Effector memory CD8-positive, alpha-beta T cell (primary cell): ENCODE data around the gene ENGASE.
"Not testable (repeated sequence)": the region's sequence is repeated elsewhere in the genome, so short reads cannot be mapped to it uniquely, and the experiment has no call there.

Experiments used
- ATAC-seq: fragments of 150-1000 bp; cut with Tn5 transposase; replicated peaks from 2 replicates; pipeline ENCODE4 v1.10.0; 2021; ENCODE audit warnings: mild to moderate bottlenecking, moderate library complexity
- DNase-seq, 3 experiments: peaks; one replicate each; pipeline ENCODE4 v3.0.0; 2021
- H3K27ac Mint-ChIP-seq, 2 donors: one replicate each; pipeline ENCODE4 v1.8.0; 2022; ENCODE audit warnings: mild to moderate bottlenecking in 2 of 2, mixed read lengths in 2 of 2, moderate library complexity in 2 of 2
- H3K27me3 Mint-ChIP-seq, 2 donors: one replicate each; pipeline ENCODE4 v1.8.0; 2022; ENCODE audit warnings: mixed read lengths in 2 of 2
- H3K36me3 Mint-ChIP-seq: one replicate; pipeline ENCODE4 v1.8.0; 2022; ENCODE audit warnings: mild to moderate bottlenecking, moderate library complexity, mixed read lengths; ENCODE audit not compliant: insufficient read depth
- H3K4me1 Mint-ChIP-seq, 2 donors: one replicate each; pipeline ENCODE4 v1.8.0; 2022; ENCODE audit warnings: low read depth in 2 of 2, mixed read lengths in 2 of 2
- H3K4me3 Mint-ChIP-seq, 2 donors: one replicate each; pipeline ENCODE4 v1.8.0; 2022; ENCODE audit warnings: mild to moderate bottlenecking in 2 of 2, mixed read lengths in 2 of 2, moderate library complexity in 2 of 2
- H3K9me3 Mint-ChIP-seq, 2 donors: one replicate each; pipeline ENCODE4 v1.8.0; 2022; ENCODE audit warnings: mixed read lengths in 2 of 2
- total RNA-seq, 9 experiments: gene quantifications; one replicate each; lab custom pipeline; 2026; lab: John Stamatoyannopoulos, UW

ENGASE gene, protein sequence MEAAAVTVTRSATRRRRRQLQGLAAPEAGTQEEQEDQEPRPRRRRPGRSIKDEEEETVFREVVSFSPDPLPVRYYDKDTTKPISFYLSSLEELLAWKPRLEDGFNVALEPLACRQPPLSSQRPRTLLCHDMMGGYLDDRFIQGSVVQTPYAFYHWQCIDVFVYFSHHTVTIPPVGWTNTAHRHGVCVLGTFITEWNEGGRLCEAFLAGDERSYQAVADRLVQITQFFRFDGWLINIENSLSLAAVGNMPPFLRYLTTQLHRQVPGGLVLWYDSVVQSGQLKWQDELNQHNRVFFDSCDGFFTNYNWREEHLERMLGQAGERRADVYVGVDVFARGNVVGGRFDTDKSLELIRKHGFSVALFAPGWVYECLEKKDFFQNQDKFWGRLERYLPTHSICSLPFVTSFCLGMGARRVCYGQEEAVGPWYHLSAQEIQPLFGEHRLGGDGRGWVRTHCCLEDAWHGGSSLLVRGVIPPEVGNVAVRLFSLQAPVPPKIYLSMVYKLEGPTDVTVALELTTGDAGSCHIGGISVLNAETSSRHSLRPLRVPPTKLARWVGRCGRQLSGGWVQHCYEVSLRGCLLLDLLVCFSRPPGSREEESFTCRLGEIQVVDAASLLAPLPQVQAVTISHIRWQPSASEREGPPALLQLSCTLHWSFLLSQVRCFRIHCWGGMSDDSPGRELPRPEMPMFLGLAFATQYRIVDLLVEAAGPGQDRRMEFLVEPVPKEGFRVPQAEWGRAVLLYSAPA
- 33.0 to 101 (median 66.1) reads per million in 9 experiments for total RNA-seq

DNA sequence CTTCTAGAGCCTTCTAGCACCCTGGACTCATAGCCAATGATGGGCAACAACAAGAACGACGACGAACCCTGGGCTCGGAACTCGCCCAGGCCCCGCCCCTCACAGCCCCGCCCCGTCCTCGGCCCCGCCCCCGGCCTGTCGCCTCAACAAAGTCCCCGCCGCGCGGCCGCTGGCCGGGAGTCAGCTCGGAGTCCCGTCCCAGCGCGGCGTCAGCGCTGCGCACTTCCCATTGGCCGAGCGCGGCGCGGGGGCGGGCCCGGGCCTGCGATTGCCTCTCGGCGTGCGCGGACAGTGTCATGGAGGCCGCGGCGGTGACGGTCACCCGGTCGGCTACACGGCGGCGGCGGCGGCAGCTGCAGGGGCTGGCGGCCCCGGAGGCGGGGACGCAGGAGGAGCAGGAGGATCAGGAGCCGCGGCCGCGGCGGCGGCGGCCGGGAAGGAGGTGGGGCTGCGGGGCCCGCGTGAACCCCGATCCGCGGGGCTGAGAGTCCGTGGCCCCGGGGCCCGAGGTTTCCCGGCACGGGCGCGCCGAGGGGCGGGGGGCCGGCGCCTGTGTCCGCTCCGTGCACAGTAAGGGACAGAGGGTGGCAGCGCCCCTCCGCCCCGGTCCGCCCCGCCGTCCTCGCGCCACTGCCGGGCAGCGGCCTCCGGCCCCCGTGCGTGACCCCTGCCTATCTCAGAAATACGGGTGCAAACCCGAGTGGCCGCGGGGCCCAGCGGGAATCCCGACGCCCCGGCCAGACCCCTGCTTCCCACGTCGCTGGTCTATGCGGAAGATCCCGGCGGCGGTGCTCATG lies at the start of gene ENGASE:
Gene ENGASE, plus strand, starts transcription at position 176 of the 797 bp plus-strand sequence. Its CDS starts 121 bp downstream, at position 297.
- H3K36me3 Mint-ChIP-seq, result peaks cover 7% of the 10 kb centered on the region
- peaks cover 10 to 21% of the 10 kb centered on the region in 2 donors for H3K4me1 Mint-ChIP-seq
- H3K4me3 Mint-ChIP-seq, result peak within 1 kb of the TSS; percentile 75 to 86
- ATAC-seq (peak; percentile 95), DNase-seq (peak; percentile 84 to 90 (median 84))
- no peaks in the 10 kb centered on the region for H3K27me3 Mint-ChIP-seq
- H3K9me3 Mint-ChIP-seq, result no peaks in the 10 kb centered on the region
- peak within 1 kb of the TSS; percentile 74 to 84 for H3K27ac Mint-ChIP-seq

DNA sequence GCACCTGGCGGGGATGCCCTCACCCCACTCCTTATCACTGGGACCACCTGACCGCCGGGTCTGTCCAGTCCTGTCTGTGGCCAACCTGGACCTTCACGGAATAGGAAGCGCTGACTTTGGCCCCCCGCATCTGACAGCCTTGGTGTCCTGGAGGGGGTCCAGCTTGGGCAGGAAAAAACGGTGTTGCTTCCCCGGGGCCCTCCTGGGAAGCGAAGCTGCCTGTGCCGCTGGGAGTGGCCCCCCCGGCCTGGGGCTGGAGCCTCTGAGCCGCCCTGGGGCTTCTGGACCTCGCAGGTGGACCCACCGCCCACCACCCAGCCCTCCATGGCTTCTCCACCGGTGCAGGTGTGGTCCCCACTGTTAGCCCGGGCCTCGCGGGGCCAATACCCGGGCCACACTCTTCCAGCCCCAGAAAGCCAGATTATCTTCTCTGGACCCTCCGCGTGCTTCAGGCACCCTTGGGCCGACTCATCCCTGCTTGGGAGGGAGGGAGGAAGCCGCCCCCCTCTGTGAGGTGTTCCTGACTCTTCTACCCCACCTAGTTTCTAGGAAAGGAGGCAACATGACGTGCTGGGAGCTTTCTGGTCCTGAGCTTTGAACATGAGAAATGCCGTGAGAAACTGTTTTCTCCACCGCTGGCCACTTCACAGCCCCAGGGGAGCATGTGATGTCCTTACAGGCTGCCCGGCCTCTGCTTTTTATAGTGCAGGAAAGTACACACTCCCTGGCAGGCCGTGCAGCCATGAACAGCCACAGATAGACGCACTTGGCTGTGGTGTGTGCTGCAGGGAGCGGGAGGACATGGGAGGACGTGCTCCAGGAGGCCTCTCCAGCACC lies 49.5 kb upstream of the ENGASE start:
- H3K27ac Mint-ChIP-seq, result no peak overlapping the region
- H3K4me1 Mint-ChIP-seq, result peaks cover 9 to 12% of the 10 kb centered on the region in 2 donors
- H3K9me3 Mint-ChIP-seq, result no peaks in the 10 kb centered on the region
- no peak for ATAC-seq
- peak overlapping the region; percentile 82 to 94 for H3K4me3 Mint-ChIP-seq
- peaks cover 36 to 46% of the 10 kb centered on the region in 2 donors for H3K27me3 Mint-ChIP-seq
- no peak for DNase-seq
- no peaks in the 10 kb centered on the region for H3K36me3 Mint-ChIP-seq

DNA sequence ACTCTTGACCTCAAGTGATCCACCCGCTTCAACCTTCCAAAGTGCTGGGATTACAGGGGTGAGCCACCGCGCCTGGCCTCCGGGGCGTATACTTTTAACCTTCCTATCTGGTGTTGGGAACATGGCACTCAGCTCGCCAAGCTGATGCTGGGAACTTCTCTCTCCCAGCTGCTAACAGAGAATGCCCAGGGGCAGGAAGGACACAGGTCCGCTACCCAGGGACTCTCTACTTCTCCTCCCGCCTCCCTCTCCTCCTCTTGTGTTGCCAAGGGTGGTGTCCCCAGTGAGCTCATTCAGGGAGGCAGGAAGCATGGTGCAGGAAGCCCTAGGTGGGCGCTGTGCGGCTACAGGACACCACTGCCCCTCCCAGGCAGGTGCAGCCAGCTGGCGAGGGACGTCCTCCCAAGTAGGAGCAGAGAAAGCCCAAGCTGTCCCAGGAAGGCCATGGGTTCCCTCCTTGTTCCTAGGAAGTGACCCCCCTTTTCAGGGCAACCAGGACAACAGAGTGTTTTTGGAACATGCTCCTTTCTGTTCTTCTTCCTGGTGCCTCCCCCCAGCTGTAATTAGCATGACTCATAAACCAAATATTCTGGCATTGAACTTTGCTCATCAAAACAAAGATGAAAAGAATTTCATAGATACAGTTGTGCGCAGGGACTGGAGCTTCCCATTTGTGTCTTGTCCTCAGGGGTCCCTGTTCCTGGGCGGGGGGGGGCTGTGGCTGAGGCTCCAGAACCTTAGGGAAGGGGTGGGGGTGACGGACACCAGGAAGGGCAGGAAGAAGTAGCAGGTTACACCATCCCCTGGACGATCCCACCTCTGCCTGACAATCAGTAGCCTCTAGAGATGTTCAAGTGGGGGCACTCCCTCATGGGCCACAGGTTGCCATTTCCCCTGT lies 48.0 kb upstream of the ENGASE start:
- peaks cover 51 to 57% of the 10 kb centered on the region in 2 donors for H3K27me3 Mint-ChIP-seq
- no peak for ATAC-seq
- H3K4me3 Mint-ChIP-seq, result no peak overlapping the region
- H3K4me1 Mint-ChIP-seq, result peaks cover 9 to 12% of the 10 kb centered on the region in 2 donors
- H3K36me3 Mint-ChIP-seq, result no peaks in the 10 kb centered on the region
- no peak for DNase-seq
- no peak overlapping the region for H3K27ac Mint-ChIP-seq
- no peaks in the 10 kb centered on the region for H3K9me3 Mint-ChIP-seq

DNA sequence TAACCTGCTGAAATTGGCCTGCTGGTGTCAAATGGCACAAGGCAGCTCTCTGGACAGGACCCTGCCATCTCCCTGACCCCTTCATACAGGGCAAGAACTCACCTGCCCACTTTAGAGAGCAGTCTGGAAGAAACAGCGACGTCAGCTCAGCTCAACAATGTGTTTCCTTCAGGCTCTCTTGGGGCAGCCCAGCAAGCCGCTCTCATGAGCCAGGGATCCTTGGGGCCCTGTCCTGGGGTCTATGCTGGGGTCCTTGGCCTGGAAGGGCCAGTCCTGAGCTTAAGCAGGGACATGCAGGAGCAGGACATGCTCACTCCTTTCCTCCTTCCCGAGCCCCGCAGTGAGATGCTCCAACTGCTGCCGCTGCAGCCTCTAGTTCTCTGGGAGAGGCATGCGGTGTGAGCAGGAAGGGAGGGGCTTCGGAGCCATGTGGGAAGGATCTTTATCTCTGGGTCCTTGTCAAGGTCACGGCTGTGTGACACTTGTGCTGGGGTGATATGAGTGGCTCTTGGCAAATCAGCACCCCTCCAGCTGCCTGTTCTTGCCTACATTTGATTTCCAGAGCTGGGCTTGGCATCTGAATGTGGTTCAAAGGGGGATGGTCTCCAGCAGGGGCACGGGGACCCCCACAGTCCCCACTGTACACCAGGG lies 47.2 kb upstream of the ENGASE start:
- no peaks in the 10 kb centered on the region for H3K9me3 Mint-ChIP-seq
- no peak overlapping the region for H3K27ac Mint-ChIP-seq
- DNase-seq (no peak), ATAC-seq (no peak)
- no peaks in the 10 kb centered on the region for H3K36me3 Mint-ChIP-seq
- H3K4me1 Mint-ChIP-seq, result peaks cover 9 to 12% of the 10 kb centered on the region in 2 donors
- H3K27me3 Mint-ChIP-seq, result peaks cover 59 to 65% of the 10 kb centered on the region in 2 donors
- no peak overlapping the region for H3K4me3 Mint-ChIP-seq

DNA sequence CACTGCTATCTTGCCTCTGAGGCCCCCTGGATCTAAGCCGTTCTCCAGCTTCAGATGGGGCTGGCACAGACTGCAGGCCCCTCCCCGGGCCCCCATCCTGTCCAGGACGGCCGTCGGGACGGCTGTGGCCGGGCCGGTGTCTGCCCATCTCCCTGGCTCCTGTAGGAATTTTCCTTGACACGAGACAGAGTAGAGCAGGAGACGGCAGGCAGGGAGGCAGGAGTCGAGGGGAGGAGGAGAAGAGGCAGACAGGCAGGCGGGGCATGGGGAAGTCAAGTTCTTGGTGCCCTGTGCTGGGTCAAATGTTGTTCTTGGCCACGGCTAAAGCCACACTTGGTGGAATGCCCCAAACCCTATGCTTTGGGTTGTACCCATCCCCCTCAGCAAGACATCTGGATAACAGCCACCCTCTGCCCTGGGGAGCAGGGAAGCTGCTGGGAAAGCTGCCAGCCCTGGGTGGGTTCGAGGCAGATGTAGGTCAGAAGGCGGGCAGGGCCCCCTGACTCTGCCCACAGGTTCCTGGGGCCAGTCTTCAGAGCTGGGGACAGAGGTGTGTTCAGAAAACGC lies 46.6 kb upstream of the ENGASE start:
- H3K27ac Mint-ChIP-seq, result no peak overlapping the region
- H3K4me1 Mint-ChIP-seq, result peaks cover 9 to 11% of the 10 kb centered on the region in 2 donors
- H3K9me3 Mint-ChIP-seq, result no peaks in the 10 kb centered on the region
- H3K4me3 Mint-ChIP-seq, result no peak overlapping the region
- no peaks in the 10 kb centered on the region for H3K36me3 Mint-ChIP-seq
- H3K27me3 Mint-ChIP-seq, result peaks cover 61 to 71% of the 10 kb centered on the region in 2 donors
- ATAC-seq (no peak), DNase-seq (no peak)

DNA sequence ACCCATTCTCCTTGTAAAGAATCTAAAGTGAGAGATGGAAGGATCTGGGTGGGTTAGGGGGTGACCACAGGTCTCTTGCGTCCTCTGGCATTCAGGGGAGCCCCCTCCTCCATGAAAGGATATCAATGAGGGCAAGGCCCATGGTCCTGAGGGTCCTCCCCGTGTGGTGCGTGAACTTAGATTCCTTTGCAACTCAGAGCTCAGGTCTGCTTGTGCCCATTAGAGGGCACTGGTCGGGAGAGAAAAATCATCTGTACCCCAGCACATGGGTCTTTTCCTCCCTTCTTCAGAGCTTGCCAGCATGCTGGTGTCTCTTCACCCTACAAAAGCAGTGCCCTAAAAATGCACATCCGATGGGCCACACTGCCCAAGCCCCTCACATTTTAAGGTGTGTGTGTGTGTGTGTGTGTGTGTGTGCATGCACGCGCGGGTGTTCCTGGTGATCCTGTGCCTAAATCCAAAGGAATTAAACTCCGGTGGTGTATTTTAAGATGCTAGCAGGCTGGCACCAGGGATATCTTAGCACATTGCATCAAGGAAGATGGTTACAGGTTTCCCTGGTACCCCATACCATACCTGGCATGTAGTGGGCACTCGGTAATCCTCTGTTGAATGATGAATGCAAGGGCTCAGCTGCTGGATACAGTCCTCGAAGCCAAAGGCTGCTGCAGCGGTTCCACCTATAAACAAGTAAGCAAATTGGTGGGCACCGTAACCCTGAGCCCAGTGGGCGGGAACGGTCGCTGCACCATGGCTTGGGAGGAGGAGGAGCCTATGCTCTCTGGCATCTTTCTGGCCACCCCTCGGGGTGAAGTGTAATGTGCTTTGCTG lies 45.9 kb upstream of the ENGASE start:
- H3K27ac Mint-ChIP-seq, result no peak overlapping the region
- H3K4me1 Mint-ChIP-seq, result peaks cover 9 to 11% of the 10 kb centered on the region in 2 donors
- no peak overlapping the region for H3K4me3 Mint-ChIP-seq
- no peak for ATAC-seq
- peaks cover 61 to 73% of the 10 kb centered on the region in 2 donors for H3K27me3 Mint-ChIP-seq
- H3K36me3 Mint-ChIP-seq, result no peaks in the 10 kb centered on the region
- DNase-seq, result no peak
- no peaks in the 10 kb centered on the region for H3K9me3 Mint-ChIP-seq

DNA sequence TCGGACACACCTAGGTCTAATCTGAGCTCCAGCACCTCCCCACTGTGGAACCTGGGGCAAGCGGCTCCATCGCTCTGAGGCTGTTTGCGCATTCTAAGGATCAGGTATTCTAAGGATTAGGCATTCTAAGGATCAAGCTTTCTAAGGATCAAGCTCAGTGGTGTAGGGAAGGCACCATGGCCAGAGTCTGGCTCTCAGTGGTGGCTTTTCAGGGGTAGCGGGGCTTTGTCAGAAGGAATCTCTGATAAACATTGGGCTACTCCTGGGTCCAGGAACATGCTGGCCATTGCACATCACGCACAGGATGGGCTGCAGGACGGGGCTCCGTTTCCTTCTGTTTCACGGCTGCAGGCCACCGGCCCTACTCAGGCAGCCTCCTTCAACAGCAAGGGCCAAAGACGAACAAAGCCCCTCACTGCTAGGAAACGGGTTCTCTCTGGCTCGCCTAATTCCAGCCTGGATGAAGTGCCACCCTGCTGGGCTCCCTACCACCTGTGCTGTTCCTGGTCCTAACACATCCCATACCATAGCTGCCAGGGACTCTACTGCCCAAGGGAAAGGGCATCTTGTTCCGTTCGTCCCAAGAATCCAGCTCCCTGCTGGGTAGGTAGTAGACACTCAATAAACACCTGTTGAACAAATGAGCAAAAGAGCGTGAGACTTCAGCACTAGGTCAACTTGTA lies 45.2 kb upstream of the ENGASE start:
- Mint-ChIP-seq H3K4me3 (no peak overlapping the region), H3K9me3 (no peaks in the 10 kb centered on the region), H3K36me3 (no peaks in the 10 kb centered on the region), H3K27me3 (peaks cover 55 to 66% of the 10 kb centered on the region in 2 donors), H3K4me1 (peaks cover 3 to 7% of the 10 kb centered on the region in 2 donors), H3K27ac (no peak overlapping the region)
- ATAC-seq (no peak), DNase-seq (no peak)

DNA sequence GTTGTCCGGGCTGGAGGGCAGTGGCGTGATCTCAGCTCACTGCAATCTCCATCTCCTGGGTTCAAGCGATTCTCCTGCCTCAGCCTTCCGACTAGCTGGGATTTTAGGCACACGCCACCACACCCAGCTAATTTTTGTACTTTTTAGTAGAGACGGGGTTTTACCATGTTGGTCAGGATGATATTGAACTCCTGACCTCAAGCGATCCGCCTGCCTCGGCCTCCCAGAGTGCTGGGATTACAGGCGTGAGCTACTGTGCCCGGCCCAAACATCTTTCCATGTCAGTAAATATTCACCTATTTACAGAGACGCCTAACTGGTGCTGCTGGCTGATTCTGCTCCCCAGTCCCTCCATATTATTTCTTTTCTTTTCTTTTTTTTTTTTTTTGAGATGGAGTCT lies 44.0 kb upstream of the ENGASE start:
- not testable (repeated sequence) for ATAC-seq
- H3K27me3 Mint-ChIP-seq, result peaks cover 49 to 56% of the 10 kb centered on the region in 2 donors

DNA sequence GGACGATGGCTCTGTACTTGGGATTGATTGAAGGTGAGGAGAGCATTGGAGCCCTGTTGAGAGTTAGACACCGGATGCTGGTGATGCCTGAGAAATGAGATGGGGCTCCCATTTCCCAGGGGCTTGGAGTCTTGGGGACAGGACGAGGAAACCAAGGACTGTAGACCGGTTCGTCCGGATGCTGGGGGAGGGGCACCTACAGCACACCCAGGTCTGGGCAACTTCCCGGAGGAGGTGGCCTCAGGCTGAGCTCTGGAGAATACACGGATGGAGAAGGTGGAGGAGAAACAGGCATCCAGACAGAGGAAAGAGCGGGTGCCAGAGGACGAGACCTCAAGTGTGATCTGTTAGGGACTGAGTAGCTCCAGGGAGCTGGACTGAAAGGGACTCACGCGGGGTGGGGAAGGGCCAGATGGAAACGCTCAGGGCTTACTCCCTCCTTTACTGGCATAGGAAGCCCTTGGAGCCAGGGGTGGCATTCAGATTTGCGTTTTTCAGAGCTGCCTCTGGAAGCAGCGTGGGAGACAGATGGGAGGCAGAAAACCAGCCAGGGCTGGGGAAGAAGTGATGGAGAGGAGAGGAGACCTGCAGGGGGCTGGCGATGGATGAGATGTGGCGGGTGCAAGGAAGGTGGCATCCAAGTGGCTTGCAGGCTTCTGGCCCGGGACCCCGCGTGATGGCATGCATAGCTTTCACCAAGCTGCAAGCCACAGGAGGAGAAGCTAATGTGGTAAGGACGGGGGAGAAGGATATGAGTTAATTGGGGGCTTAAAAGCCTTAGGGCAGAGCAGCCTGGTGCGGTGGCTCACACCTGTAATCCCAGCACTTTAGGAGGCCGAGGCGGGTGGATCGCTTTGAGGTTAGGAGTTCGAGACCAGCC lies 42.4 kb upstream of the ENGASE start:
- no peak for DNase-seq
- H3K36me3 Mint-ChIP-seq, result no peaks in the 10 kb centered on the region
- peaks cover 39 to 44% of the 10 kb centered on the region in 2 donors for H3K27me3 Mint-ChIP-seq
- no peak overlapping the region for H3K27ac Mint-ChIP-seq
- H3K4me1 Mint-ChIP-seq, result no peaks in the 10 kb centered on the region
- H3K4me3 Mint-ChIP-seq, result no peak overlapping the region
- no peak for ATAC-seq
- H3K9me3 Mint-ChIP-seq, result no peaks in the 10 kb centered on the region

More for the DNA sequence above, 44.0 kb upstream of the ENGASE start:
- not testable (repeated sequence) for H3K4me3 Mint-ChIP-seq, H3K27ac Mint-ChIP-seq, H3K4me1 Mint-ChIP-seq, H3K36me3 Mint-ChIP-seq, H3K9me3 Mint-ChIP-seq, DNase-seq
